ENCODE results near the gene SPRED1. TPM values are rescaled to one million over a fixed set of nuclear protein-coding genes. Genes with fewer than 3 reads are reported as not detected.

SPRED1 gene
- total RNA-seq, 2 experiments from 2014 or later: 0.03 to 0.05 TPM

- Histone ChIP-seq H3K36me3 (ENCODE audit: insufficient read depth, low read length) (no peaks in the 10 kb centered on the region), H3K4me3 (ENCODE audit: low read length) (no peak overlapping the region), H3K9me3 (ENCODE audit: control insufficient read depth in 1 of 2, insufficient read depth in 1 of 2, low read length in 2 of 2) (no peaks in the 10 kb centered on the region), H3K4me1 (ENCODE audit: insufficient read depth, low read length) (no peaks in the 10 kb centered on the region), H3K27me3 (ENCODE audit: control insufficient read depth in 1 of 2, insufficient read depth in 2 of 2, low read length in 2 of 2) (no peaks in the 10 kb centered on the region), H3K27ac (ENCODE audit: low read depth in 1 of 2, low read length in 2 of 2) (no peak overlapping the region)
- intact Hi-C loops (cut with DNase I, micrococcal nuclease): no loop called here
- ATAC-seq (ENCODE audit: poor library complexity) (no peak), DNase-seq (no peak)
- Mint-ChIP-seq H3K4me3 (no peak overlapping the region), H3K9me3 (no peaks in the 10 kb centered on the region), H3K36me3 (ENCODE audit: low read depth) (no peaks in the 10 kb centered on the region), H3K27me3 (no peaks in the 10 kb centered on the region), H3K27ac (no peak overlapping the region), H3K4me1 (ENCODE audit: low read depth) (no peaks in the 10 kb centered on the region)
- ChIA-PET CTCF (no interaction called here), POLR2A (no interaction called here)
- no peak for TF ChIP-seq CTCF (IDR thresholded peaks at IDR 0.05)
Measured at GRCh38 chr15:38332711-38333110, 80.1 kb downstream of the SPRED1 start.

GRCh38 chr15:38335116-38335515 lies 82.5 kb downstream of the SPRED1 start:
- ChIA-PET POLR2A (no interaction called here), CTCF (interaction anchor here (0.6 to 0.7 kb wide), 2 partner anchors 12 to 39 kb away, joined by 3 read pairs; no protein-coding TSS in a partner anchor)
- H3K4me3 Mint-ChIP-seq: no peak overlapping the region
- intact Hi-C loops (cut with DNase I, micrococcal nuclease): no loop called here
- Histone ChIP-seq H3K36me3 (ENCODE audit: insufficient read depth, low read length) (no peaks in the 10 kb centered on the region), H3K27me3 (ENCODE audit: control insufficient read depth in 1 of 2, insufficient read depth in 2 of 2, low read length in 2 of 2) (no peaks in the 10 kb centered on the region), H3K9me3 (ENCODE audit: control insufficient read depth in 1 of 2, insufficient read depth in 1 of 2, low read length in 2 of 2) (no peaks in the 10 kb centered on the region), H3K27ac (ENCODE audit: low read depth in 1 of 2, low read length in 2 of 2) (no peak overlapping the region), H3K4me1 (ENCODE audit: insufficient read depth, low read length) (no peaks in the 10 kb centered on the region), H3K4me3 (ENCODE audit: low read length) (no peak overlapping the region)
- no peaks in the 10 kb centered on the region for H3K36me3 Mint-ChIP-seq (ENCODE audit: low read depth)
- DNase-seq: no peak
- H3K4me1 Mint-ChIP-seq (ENCODE audit: low read depth): no peaks in the 10 kb centered on the region
- no peaks in the 10 kb centered on the region for H3K27me3 Mint-ChIP-seq
- no peak for TF ChIP-seq CTCF (IDR thresholded peaks at IDR 0.05)
- ATAC-seq (ENCODE audit: poor library complexity): no peak
- no peak overlapping the region for H3K27ac Mint-ChIP-seq
- H3K9me3 Mint-ChIP-seq: no peaks in the 10 kb centered on the region

- intact Hi-C loops (cut with DNase I, micrococcal nuclease): no loop called here
- Mint-ChIP-seq H3K9me3 (no peaks in the 10 kb centered on the region), H3K27ac (no peak overlapping the region), H3K4me3 (no peak overlapping the region), H3K36me3 (ENCODE audit: low read depth) (no peaks in the 10 kb centered on the region), H3K4me1 (ENCODE audit: low read depth) (no peaks in the 10 kb centered on the region), H3K27me3 (peaks cover 10% of the 10 kb centered on the region)
- H3K9me3 ChIP-seq (ENCODE audit: control insufficient read depth in 1 of 2, insufficient read depth in 1 of 2, low read length in 2 of 2): no peaks in the 10 kb centered on the region
- POLR2A ChIA-PET: no interaction called here
- no peaks in the 10 kb centered on the region for H3K36me3 ChIP-seq (ENCODE audit: insufficient read depth, low read length)
- no peak overlapping the region for H3K27ac ChIP-seq (ENCODE audit: low read depth in 1 of 2, low read length in 2 of 2)
- no peak for TF ChIP-seq CTCF (IDR thresholded peaks at IDR 0.05)
- H3K4me3 ChIP-seq (ENCODE audit: low read length): no peak overlapping the region
- no peaks in the 10 kb centered on the region for H3K4me1 ChIP-seq (ENCODE audit: insufficient read depth, low read length)
- CTCF ChIA-PET: no interaction called here
- peaks cover 0 to 4% of the 10 kb centered on the region in 2 experiments for H3K27me3 ChIP-seq (ENCODE audit: control insufficient read depth in 1 of 2, insufficient read depth in 2 of 2, low read length in 2 of 2)
- no peak for ATAC-seq (ENCODE audit: poor library complexity)
- DNase-seq: no peak
Measured at GRCh38 chr15:38344351-38344750, 91.7 kb downstream of the SPRED1 start.

Measured in CD4-positive, alpha-beta T cell (primary cell).